GM23248 (cell line): ENCODE data around the gene MTERF2.

ENCODE experiments used
- EZH2 ChIP-seq: fragments of 200-600 bp; sonication (generic); IDR thresholded peaks from 2 replicates; pipeline ENCODE4 v1.6.1; 2018; ENCODE audit warnings: antibody characterized with exemption, mild to moderate bottlenecking; ENCODE audit not compliant: insufficient read depth, poor library complexity, severe bottlenecking
- EZH2phosphoT487 ChIP-seq: fragments of 200-600 bp; sonication (generic); IDR thresholded peaks from 2 replicates; pipeline ENCODE4 v1.6.1; 2018; ENCODE audit warnings: antibody characterized with exemption, moderate library complexity, mild to moderate bottlenecking, low read depth; ENCODE audit not compliant: insufficient read depth

GRCh38 chr12:106947461-106947860 lies 39.5 kb downstream of the MTERF2 start:
- TF ChIP-seq EZH2phosphoT487: no peak
- TF ChIP-seq EZH2: no peak
